IMR-90 (cell line): Measurements from ENCODE around the gene ST6GALNAC5. TPM values are rescaled to one million over a fixed set of nuclear protein-coding genes. Genes with fewer than 3 reads are reported as not detected.
A peak's percentile ranks its signal among the peaks of the same experiment; 100 is the strongest.

ENCODE experiments used
- ATAC-seq: fragments of 200-7000 bp; cut with Tn5 transposase; 2 replicates; pipeline ENCODE4 v1.9.1; 2020; ENCODE audit warnings: low read depth, mild to moderate bottlenecking, moderate library complexity
- BruUV-seq: library from RNA; stranded (reverse); fragments of 400-500 nt; replicated peaks from 2 replicates; lab custom pipeline; 2021; lab: Mats Ljungman, UMichigan
- CTCF ChIA-PET: fragments of 300-600 bp; formaldehyde crosslinking; extraction: SDS; loops from one replicate; lab custom pipeline; 2021; ENCODE audit warnings: antibody characterized with exemption; lab: Yijun Ruan, JAX
- POLR2A ChIA-PET: fragments of 300-600 bp; sonication (Branson Sonifier 250); formaldehyde crosslinking; loops from one replicate; lab custom pipeline; 2022; ENCODE audit warnings: antibody characterized with exemption; ENCODE audit not compliant: unreplicated experiment; lab: Charles Lee
- DNase-seq: peaks from one replicate; pipeline ENCODE4 v3.0.0; 2013
- H2AFZ ChIP-seq: replicated peaks from 2 replicates; pipeline ENCODE3; 2013; ENCODE audit warnings: low read length, mild to moderate bottlenecking; ENCODE audit not compliant: poor library complexity
- H2AK5ac ChIP-seq: 2 replicates; pipeline ENCODE4 v1.6.1; 2013; ENCODE audit warnings: low read depth, low read length, inconsistent platforms
- H2AK9ac ChIP-seq: replicated peaks from 2 replicates; pipeline ENCODE3; 2013; ENCODE audit warnings: mild to moderate bottlenecking, low read depth, low read length, moderate library complexity; ENCODE audit not compliant: poor library complexity
- H2BK120ac ChIP-seq: 2 replicates; pipeline ENCODE4 v1.6.1; 2013; ENCODE audit warnings: low read depth, low read length, inconsistent platforms
- H2BK15ac ChIP-seq: 3 replicates; pipeline ENCODE4 v1.6.1; 2013; ENCODE audit warnings: low read depth, low read length, inconsistent platforms
- H2BK20ac ChIP-seq: 2 replicates; pipeline ENCODE4 v1.6.1; 2013; ENCODE audit warnings: low read depth, mild to moderate bottlenecking, inconsistent platforms, low read length, moderate library complexity
- H2BK5ac ChIP-seq: 2 replicates; pipeline ENCODE4 v1.6.1; 2013; ENCODE audit warnings: mild to moderate bottlenecking, low read depth, low read length, inconsistent platforms; ENCODE audit not compliant: poor library complexity, severe bottlenecking
- H3K14ac ChIP-seq: replicated peaks from 2 replicates; pipeline ENCODE4 v1.6.1; 2013; ENCODE audit warnings: low read depth, low read length, inconsistent platforms
- H3K18ac ChIP-seq: 2 replicates; pipeline ENCODE4 v1.6.1; 2013; ENCODE audit warnings: low read depth, low read length, control low read depth
- H3K23ac ChIP-seq: 2 replicates; pipeline ENCODE4 v1.6.1; 2013; ENCODE audit warnings: low read depth, low read length, inconsistent platforms
- H3K27ac ChIP-seq: 2 replicates; pipeline ENCODE4 v1.5.1; 2013; ENCODE audit warnings: mild to moderate bottlenecking, control low read depth, low read length; ENCODE audit not compliant: insufficient read depth
- H3K27me3 ChIP-seq: 2 replicates; pipeline ENCODE4 v1.6.1; 2013; ENCODE audit warnings: low read length; ENCODE audit not compliant: control insufficient read depth, insufficient read depth
- H3K36me3 ChIP-seq: 2 replicates; pipeline ENCODE4 v1.6.1; 2013; ENCODE audit warnings: low read length, mixed read lengths; ENCODE audit not compliant: control insufficient read depth, insufficient read depth
- H3K4ac ChIP-seq: 2 replicates; pipeline ENCODE4 v1.6.1; 2013; ENCODE audit warnings: low read depth, low read length, inconsistent platforms
- H3K4me1 ChIP-seq: 2 replicates; pipeline ENCODE4 v1.6.1; 2013; ENCODE audit warnings: low read length, mixed read lengths; ENCODE audit not compliant: control insufficient read depth, insufficient read depth
- H3K4me2 ChIP-seq: 2 replicates; pipeline ENCODE4 v1.6.1; 2013; ENCODE audit warnings: low read depth, mild to moderate bottlenecking, control low read depth, low read length, moderate library complexity
- H3K4me3 ChIP-seq: 2 replicates; pipeline ENCODE4 v1.5.1; 2013; ENCODE audit warnings: low read depth, mild to moderate bottlenecking, control low read depth, low read length, moderate library complexity; ENCODE audit not compliant: insufficient read depth
- H3K56ac ChIP-seq: 2 replicates; pipeline ENCODE4 v1.6.1; 2013; ENCODE audit warnings: low read length, inconsistent platforms; ENCODE audit not compliant: insufficient read depth; ENCODE audit errors: extremely low read depth
- H3K79me1 ChIP-seq, 2 experiments: 2 replicates each; pipeline ENCODE4 v1.6.1; 2013; ENCODE audit warnings: low read length in 2 of 2, inconsistent platforms in 1 of 2, low read depth in 1 of 2
- H3K9ac ChIP-seq: 2 replicates; pipeline ENCODE4 v1.6.1; 2013; ENCODE audit warnings: low read depth, low read length, control low read depth
- H3K9me1 ChIP-seq: 2 replicates; pipeline ENCODE4 v1.6.1; 2013; ENCODE audit warnings: low read length, inconsistent platforms; ENCODE audit not compliant: insufficient read depth
- H3K9me3 ChIP-seq: 2 replicates; pipeline ENCODE4 v1.6.1; 2013; ENCODE audit warnings: low read length; ENCODE audit not compliant: control insufficient read depth, insufficient read depth
- H4K20me1 ChIP-seq: 2 replicates; pipeline ENCODE4 v1.6.1; 2013; ENCODE audit warnings: low read length, inconsistent platforms; ENCODE audit not compliant: insufficient read depth
- H4K5ac ChIP-seq: 2 replicates; pipeline ENCODE4 v1.6.1; 2013; ENCODE audit warnings: mild to moderate bottlenecking, low read depth, low read length, control low read depth
- H4K8ac ChIP-seq, 2 experiments: 2 replicates each; pipeline ENCODE4 v1.6.1; 2013; ENCODE audit warnings: low read depth in 2 of 2, low read length in 2 of 2, control low read depth in 1 of 2, inconsistent platforms in 1 of 2
- H4K91ac ChIP-seq: 2 replicates; pipeline ENCODE4 v1.6.1; 2013; ENCODE audit warnings: low read depth, low read length, inconsistent platforms; ENCODE audit not compliant: insufficient read depth
- FOS ChIP-seq: fragments of 150-350 bp; IDR thresholded peaks from 2 replicates; pipeline ENCODE4 v1.6.1; 2016; ENCODE audit warnings: low read depth, low read length
- WGBS, 2 experiments: methylation state at CpG; one replicate each; pipeline versions ENCODE4 v1.1.5 to v1.1.7; 2013; ENCODE audit warnings: missing lambda C conversion rate in 2 of 2; ENCODE audit not compliant: insufficient read length in 1 of 2; ENCODE audit errors: extremely low coverage in 2 of 2; 5-methylcytosine and 5-hydroxymethylcytosine counted together
- dilution Hi-C: fragments of 300-500 bp; cut with HindIII; formaldehyde crosslinking; loops from one replicate; pipeline ENCODE4 v1.14.3; 2018; ENCODE audit warnings: low sequenced_read_pairs; ENCODE audit not compliant: unreplicated experiment
- in situ Hi-C: fragments of 300-500 bp; cut with MboI; formaldehyde crosslinking; loops from 3 replicates; pipeline ENCODE4 v1.14.3; 2019; ENCODE audit warnings: low sequenced_read_pairs, inconsistent platforms, mixed read lengths
- intact Hi-C: fragments of 100-400 bp; cut with micrococcal nuclease; formaldehyde crosslinking; loops from 2 replicates; pipeline ENCODE4 v1.10.0; 2022
- polyA plus RNA-seq, 3 experiments: library from polyadenylated mRNA; depleted of rRNA; stranded (reverse); fragments of >200 nt; gene quantifications; 2 replicates each; pipeline ENCODE4 v1.2.3, GENCODE V29; 2012; ENCODE audit warnings: low replicate concordance in 1 of 3
- total RNA-seq: library from RNA; depleted of rRNA; stranded (reverse); fragments of >200 nt; gene quantifications from 2 replicates; pipeline ENCODE4 v1.2.3, GENCODE V29; 2012
- TF ChIP-seq, protein P1 (sequence below): fragments of 150-350 bp; IDR thresholded peaks from 2 replicates; pipeline ENCODE4 v1.6.1; 2016; ENCODE audit warnings: low read depth, mild to moderate bottlenecking, low read length, moderate library complexity, borderline replicate concordance

Gene ST6GALNAC5
- total and polyA plus RNA-seq, 2 of the 4 experiments (the other 2 are of a cell fraction) = 3.4 to 4.0 TPM

DNA sequence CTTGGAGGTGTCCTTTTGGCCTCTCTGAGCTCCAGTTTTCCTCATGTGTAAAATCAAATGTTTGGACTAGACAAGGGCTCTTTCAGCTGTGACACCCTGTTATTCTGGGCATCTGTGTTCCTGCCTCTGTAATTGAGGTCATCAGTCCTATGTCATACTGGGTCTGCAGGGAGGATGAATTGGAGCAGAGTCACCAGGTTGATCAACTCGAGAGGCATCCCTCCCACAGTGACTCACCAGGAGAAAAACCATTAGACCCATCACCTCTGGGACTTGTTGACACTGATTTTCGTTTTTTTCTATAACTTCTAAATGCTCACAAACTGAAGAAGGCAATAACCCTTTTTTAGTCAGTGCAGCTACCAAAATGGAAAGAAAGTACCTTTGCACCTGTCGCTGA is 82.2 kb downstream of the ST6GALNAC5 start:
- TF ChIP-seq FOS = 0 out of 2 replicates have a peak, but pooled peaks have one; percentile 20
- TF ChIP-seq, protein P1, sequence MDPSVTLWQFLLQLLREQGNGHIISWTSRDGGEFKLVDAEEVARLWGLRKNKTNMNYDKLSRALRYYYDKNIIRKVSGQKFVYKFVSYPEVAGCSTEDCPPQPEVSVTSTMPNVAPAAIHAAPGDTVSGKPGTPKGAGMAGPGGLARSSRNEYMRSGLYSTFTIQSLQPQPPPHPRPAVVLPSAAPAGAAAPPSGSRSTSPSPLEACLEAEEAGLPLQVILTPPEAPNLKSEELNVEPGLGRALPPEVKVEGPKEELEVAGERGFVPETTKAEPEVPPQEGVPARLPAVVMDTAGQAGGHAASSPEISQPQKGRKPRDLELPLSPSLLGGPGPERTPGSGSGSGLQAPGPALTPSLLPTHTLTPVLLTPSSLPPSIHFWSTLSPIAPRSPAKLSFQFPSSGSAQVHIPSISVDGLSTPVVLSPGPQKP = no peak
- peak overlapping the region; percentile 70 for H2BK20ac ChIP-seq
- H3K79me1 ChIP-seq = no peaks in the 10 kb centered on the region
- peak overlapping the region; percentile 52; the same call in 1 of the 2 replicates for H3K23ac ChIP-seq
- ChIA-PET POLR2A (no interaction called here), CTCF (no interaction called here)
- H3K9me3 ChIP-seq = no peaks in the 10 kb centered on the region
- H3K36me3 ChIP-seq = no peaks in the 10 kb centered on the region
- 0 out of 2 replicates have a peak overlapping the region, but pooled peaks have one; percentile 64 for H3K4ac ChIP-seq
- intact Hi-C loops = no loop called here
- ATAC-seq (peak; percentile 37; the same call in 1 of the 2 replicates), DNase-seq (peak; percentile 61)
- no peak overlapping the region for H4K91ac ChIP-seq
- no peak overlapping the region for H2AK9ac ChIP-seq
- no peak overlapping the region for H3K18ac ChIP-seq
- dilution Hi-C loops = no loop called here
- H3K14ac ChIP-seq = peak overlapping the region; percentile 45
- H2AFZ ChIP-seq = no peak overlapping the region
- H4K5ac ChIP-seq = no peak overlapping the region
- no peak overlapping the region for H2BK15ac ChIP-seq
- H3K4me1 ChIP-seq = peaks cover 6% of the 10 kb centered on the region; the same call in 1 of the 2 replicates
- H4K8ac ChIP-seq = no peak overlapping the region
- no peak overlapping the region for H3K9ac ChIP-seq
- no TSS peak for BruUV-seq
- no peak overlapping the region for H3K27ac ChIP-seq
- no peaks in the 10 kb centered on the region for H3K27me3 ChIP-seq
- WGBS, 2 experiments = no CpG with 5 or more reads among the region's 3 CpGs
- no peak overlapping the region for H3K4me3 ChIP-seq
- no peaks in the 10 kb centered on the region for H4K20me1 ChIP-seq
- peaks cover 4% of the 10 kb centered on the region for H3K9me1 ChIP-seq
- peak overlapping the region; percentile 36 for H2BK5ac ChIP-seq
- no peak overlapping the region for H3K56ac ChIP-seq
- in situ Hi-C loops = no loop called here
- H2BK120ac ChIP-seq = peak overlapping the region; percentile 66; the same call in 1 of the 2 replicates
- H2AK5ac ChIP-seq = no peak overlapping the region
- H3K4me2 ChIP-seq = no peak overlapping the region
